B cell (primary cell): Measurements from ENCODE around the gene CACNA1A. TPM values are rescaled to one million over a fixed set of nuclear protein-coding genes. Genes with fewer than 3 reads are reported as not detected.

ENCODE experiments used
- ATAC-seq: fragments of 200-7000 bp; cut with Tn5 transposase; one replicate; pipeline ENCODE4 v1.10.0; 2021; ENCODE audit warnings: low read depth, mild to moderate bottlenecking, moderate number of reproducible peaks, moderate library complexity
- CTCF ChIA-PET: fragments of 350-600 bp; sonication (Branson Sonifier 250); formaldehyde crosslinking; loops from one replicate; lab custom pipeline; 2021; ENCODE audit warnings: antibody characterized with exemption, inconsistent platforms; lab: Charles Lee
- POLR2A ChIA-PET: fragments of 350-600 bp; sonication (Branson Sonifier 250); formaldehyde crosslinking; loops from one replicate; lab custom pipeline; 2021; ENCODE audit warnings: antibody characterized with exemption; lab: Charles Lee
- DNase-seq: peaks from one replicate; pipeline ENCODE4 v3.0.0; 2013
- H2AFZ ChIP-seq: 2 replicates; pipeline ENCODE4 v1.6.1; 2012; ENCODE audit warnings: mild to moderate bottlenecking, low read depth, low read length; ENCODE audit not compliant: insufficient read depth, poor library complexity, severe bottlenecking
- H3K27ac ChIP-seq, 2 donors: 1 replicate in 1 of 2; 2 replicates in 1 of 2; pipeline ENCODE4 v1.5.1; 2012 to 2013; ENCODE audit warnings: low read length in 2 of 2, mild to moderate bottlenecking in 2 of 2, moderate library complexity in 1 of 2
- H3K27me3 ChIP-seq, 4 experiments: fragments of 200-600 bp in 1 of 4; sonication (generic) in 1 of 4; replicated peaks in 1 of 4; 1 replicate in 2 of 4; 2 replicates in 2 of 4; pipeline versions ENCODE4 v1.6.1 to v1.7.0; 2013 to 2016; ENCODE audit warnings: low read length in 3 of 4, mild to moderate bottlenecking in 2 of 4, mixed read lengths in 1 of 4, moderate library complexity in 1 of 4; ENCODE audit not compliant: insufficient read depth in 4 of 4, control insufficient read depth in 3 of 4; ENCODE audit errors: control extremely low read depth in 1 of 4
- H3K36me3 ChIP-seq, 2 experiments: replicated peaks in 1 of 2; 1 replicate in 1 of 2; 2 replicates in 1 of 2; pipeline versions ENCODE4 v1.6.1 to v1.7.1; 2013; ENCODE audit warnings: low read length in 1 of 2; ENCODE audit not compliant: insufficient read depth in 2 of 2, control insufficient read depth in 1 of 2; ENCODE audit errors: control extremely low read depth in 1 of 2, extremely low read depth in 1 of 2
- H3K4me1 ChIP-seq, 2 donors: fragments of 200-600 bp in 1 of 2; sonication (generic) in 1 of 2; 1 replicate in 1 of 2; 2 replicates in 1 of 2; pipeline versions ENCODE4 v1.5.1 to v1.6.1; 2013 to 2017; ENCODE audit warnings: low read length in 2 of 2; ENCODE audit not compliant: control insufficient read depth in 2 of 2, insufficient read depth in 2 of 2
- H3K4me2 ChIP-seq: replicated peaks from 2 replicates; pipeline ENCODE3; 2012; ENCODE audit warnings: mild to moderate bottlenecking, low read depth, low read length; ENCODE audit not compliant: poor library complexity, severe bottlenecking
- H3K4me3 ChIP-seq, 5 experiments: fragments of 200-600 bp in 1 of 5; sonication (generic) in 1 of 5; 1 replicate in 3 of 5; 2 replicates in 2 of 5; pipeline versions ENCODE4 v1.5.1 to v1.7.0; 2011 to 2016; ENCODE audit warnings: low read length in 4 of 5, mild to moderate bottlenecking in 4 of 5, low read depth in 2 of 5, control low read depth in 1 of 5, moderate library complexity in 1 of 5; ENCODE audit not compliant: insufficient read depth in 1 of 5; ENCODE audit errors: control extremely low read depth in 1 of 5, extremely low read depth in 1 of 5
- H3K79me2 ChIP-seq: fragments of 200-600 bp; sonication (generic); one replicate; pipeline ENCODE4 v1.6.0; 2016; ENCODE audit warnings: low read length; ENCODE audit not compliant: control insufficient read depth, insufficient read depth
- H3K9ac ChIP-seq: fragments of 200-600 bp; sonication (generic); 2 replicates; pipeline ENCODE4 v1.6.1; 2017; ENCODE audit warnings: mild to moderate bottlenecking, low read length, moderate library complexity
- H3K9me3 ChIP-seq, 3 donors: one replicate each; pipeline versions ENCODE4 v1.6.1 to v1.7.1; 2013; ENCODE audit warnings: low read length in 2 of 3; ENCODE audit not compliant: control insufficient read depth in 2 of 3, insufficient read depth in 1 of 3; ENCODE audit errors: control extremely low read depth in 1 of 3
- H4K20me1 ChIP-seq: 2 replicates; pipeline ENCODE4 v1.6.0; 2012; ENCODE audit warnings: mild to moderate bottlenecking, low read length; ENCODE audit not compliant: insufficient read depth, control insufficient read depth, poor library complexity, severe bottlenecking
- H3K27ac Mint-ChIP-seq: one replicate; pipeline ENCODE4 v1.8.0; 2021; ENCODE audit warnings: mixed read lengths
- H3K27me3 Mint-ChIP-seq: one replicate; pipeline ENCODE4 v1.8.0; 2021; ENCODE audit warnings: mixed read lengths
- H3K4me1 Mint-ChIP-seq: one replicate; pipeline ENCODE4 v1.8.0; 2021; ENCODE audit warnings: mixed read lengths
- H3K4me3 Mint-ChIP-seq: one replicate; pipeline ENCODE4 v1.8.0; 2021; ENCODE audit warnings: mixed read lengths
- H3K9me3 Mint-ChIP-seq: one replicate; pipeline ENCODE4 v1.8.0; 2022; ENCODE audit warnings: mixed read lengths; ENCODE audit not compliant: insufficient read depth
- CTCF ChIP-seq: fragments of 200-600 bp; IDR thresholded peaks from one replicate; pipeline ENCODE4 v1.8.0; 2022; ENCODE audit warnings: antibody characterized with exemption, mild to moderate bottlenecking
- EZH2 ChIP-seq: IDR thresholded peaks from 2 replicates; pipeline ENCODE4 v1.6.1; 2012; ENCODE audit warnings: borderline replicate concordance, low read depth, mild to moderate bottlenecking, moderate library complexity, low read length; ENCODE audit not compliant: insufficient read depth, poor library complexity, severe bottlenecking
- WGBS: methylation state at CpG from one replicate; pipeline ENCODE4 v1.1.5; 2013; ENCODE audit warnings: missing lambda C conversion rate; ENCODE audit not compliant: insufficient coverage; 5-methylcytosine and 5-hydroxymethylcytosine counted together
- intact Hi-C: fragments of 100-400 bp; cut with micrococcal nuclease; formaldehyde crosslinking; loops from one replicate; pipeline ENCODE4 v1.10.0; 2022
- polyA plus RNA-seq: library from polyadenylated mRNA; depleted of rRNA; stranded (reverse); fragments of >200 nt; gene quantifications from 2 replicates; pipeline ENCODE4 v1.2.3, GENCODE V29; 2012
- total RNA-seq, 2 donors: library from RNA; stranded (reverse); fragments of 120-200 nt in 1 of 2; gene quantifications; 1 replicate in 1 of 2; 2 replicates in 1 of 2; pipeline versions ENCODE4 v1.2.3 to v1.2.4, GENCODE V29; 2013 to 2022

The CACNA1A gene
- total and polyA plus RNA-seq, 2 donors (not counting 1 experiment from before 2014, with no cell fraction given) = 1.2 to 1.3 TPM

- peaks cover 0 to 3% (median 0%) of the 10 kb centered on the region in 4 experiments for H3K27me3 ChIP-seq
- ChIA-PET CTCF (interaction anchor here (0.6 kb wide), 1 partner anchor 445 kb away, joined by 3 read pairs; no protein-coding TSS in a partner anchor), POLR2A (no interaction called here)
- no peaks in the 10 kb centered on the region for H3K4me1 Mint-ChIP-seq
- intact Hi-C loops = no loop called here
- H3K9me3 Mint-ChIP-seq = peaks cover 5% of the 10 kb centered on the region
- TF ChIP-seq EZH2 = no peak
- no peak for TF ChIP-seq CTCF
- no peak overlapping the region for H3K4me2 ChIP-seq
- H2AFZ ChIP-seq = no peak overlapping the region
- no peak for ATAC-seq
- DNase-seq = no peak
- no peak overlapping the region for H3K4me3 ChIP-seq
- H3K27ac ChIP-seq = no peak overlapping the region
- peaks cover 32% of the 10 kb centered on the region for H3K27me3 Mint-ChIP-seq
- H3K36me3 ChIP-seq = no peaks in the 10 kb centered on the region
- H3K4me3 Mint-ChIP-seq = no peak overlapping the region
- H3K9me3 ChIP-seq = peaks cover 0 to 9% (median 0%) of the 10 kb centered on the region in 3 donors
- no peaks in the 10 kb centered on the region for H3K79me2 ChIP-seq
- no peaks in the 10 kb centered on the region for H3K4me1 ChIP-seq
- H3K9ac ChIP-seq = no peak overlapping the region
- no peak overlapping the region for H3K27ac Mint-ChIP-seq
- WGBS = 46% methylated on average over 2 of the region's 2 CpGs
- no peaks in the 10 kb centered on the region for H4K20me1 ChIP-seq
Observed at GRCh38 chr19:13342672-13343071, 163.6 kb downstream of the CACNA1A start.

GRCh38 chr19:13339869-13340268 is 166.4 kb downstream of the CACNA1A start:
- Mint-ChIP-seq H3K4me3 (no peak overlapping the region), H3K4me1 (no peaks in the 10 kb centered on the region), H3K27ac (no peak overlapping the region), H3K9me3 (peaks cover 10% of the 10 kb centered on the region), H3K27me3 (peaks cover 38% of the 10 kb centered on the region)
- Histone ChIP-seq H3K27me3 (peaks cover 0 to 6% (median 0%) of the 10 kb centered on the region in 4 experiments), H3K36me3 (no peaks in the 10 kb centered on the region), H3K9me3 (peaks cover 0 to 21% (median 11%) of the 10 kb centered on the region in 3 donors), H3K27ac (no peak overlapping the region), H3K4me1 (no peaks in the 10 kb centered on the region), H3K79me2 (no peaks in the 10 kb centered on the region), H2AFZ (no peak overlapping the region), H3K4me2 (no peak overlapping the region), H3K4me3 (no peak overlapping the region), H3K9ac (no peak overlapping the region), H4K20me1 (no peaks in the 10 kb centered on the region)
- DNase-seq = no peak
- TF ChIP-seq CTCF (no peak), EZH2 (no peak)
- 80% methylated on average over 12 of the region's 13 CpGs for WGBS
- ATAC-seq = no peak
- intact Hi-C loops = no loop called here
- ChIA-PET POLR2A (no interaction called here), CTCF (interaction anchor here (0.6 kb wide), 1 partner anchor 374 kb away, joined by 6 read pairs; no protein-coding TSS in a partner anchor)
